Stimulated activated CD4-positive, alpha-beta T cell treated with anti-CD3 and anti-CD28 coated beads, Interleukin-1b, Interleukin-23, amount 100 ng/mL, for 48 hours (primary cell): Measurements from ENCODE around the gene CDH6.
"Not testable (repeated sequence)": the region's sequence is repeated elsewhere in the genome, so short reads cannot be mapped to it uniquely, and the experiment has no call there.

Experiments used
- DNase-seq: peaks from one replicate; pipeline ENCODE4 v3.0.0-alpha.2; 2020

Gene CDH6

GRCh38 chr5:31334061-31334860 lies 140.8 kb downstream of the CDH6 start:
- DNase-seq, result no peak

DNA sequence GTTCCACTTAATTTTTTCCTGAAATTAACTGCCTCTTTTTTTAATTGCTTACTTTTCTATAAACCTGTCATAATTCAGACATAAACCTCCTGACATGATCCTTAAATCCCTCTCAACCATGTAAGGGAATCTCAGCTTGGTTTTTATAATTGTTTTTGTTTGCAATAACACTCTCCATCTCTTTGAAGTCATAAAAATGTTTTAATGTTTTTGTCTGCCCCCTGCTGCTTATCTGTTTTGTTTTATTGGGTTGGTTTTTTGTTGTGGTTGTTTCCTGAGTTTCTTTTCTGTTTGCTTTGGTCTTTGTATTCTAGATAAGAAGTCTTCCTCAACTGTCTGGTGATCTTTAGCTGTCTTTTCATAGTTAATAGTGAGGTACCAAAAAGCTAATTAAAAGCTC lies 142.0 kb downstream of the CDH6 start:
- no peak for DNase-seq

GRCh38 chr5:31343946-31344345 lies 150.5 kb downstream of the CDH6 start:
- DNase-seq, result no peak

GRCh38 chr5:31346896-31347551 lies 153.5 kb downstream of the CDH6 start:
- no peak for DNase-seq

DNA sequence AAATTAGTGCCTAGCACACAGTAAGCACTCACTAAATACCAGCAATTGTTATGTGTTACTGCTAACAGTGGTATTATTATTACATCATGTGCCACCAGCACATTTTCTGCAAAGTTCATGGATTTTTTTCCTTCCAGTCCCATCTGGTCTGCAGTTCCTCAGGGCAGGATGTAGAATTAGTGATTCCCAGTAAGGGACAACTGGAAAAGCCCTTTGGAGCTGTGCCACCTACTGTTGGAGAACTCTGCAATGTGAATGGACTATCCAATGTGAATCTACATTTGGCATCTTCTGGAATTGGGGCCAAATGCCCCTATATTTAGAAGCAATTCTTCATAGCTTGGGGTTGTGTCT lies 154.0 kb downstream of the CDH6 start:
- DNase-seq, result no peak

- DNase-seq, result no peak
Observed at GRCh38 chr5:31350395-31350794, 156.9 kb downstream of the CDH6 start.

GRCh38 chr5:31355337-31355736 lies 161.9 kb downstream of the CDH6 start:
- DNase-seq, result no peak

GRCh38 chr5:31357038-31357437 lies 163.6 kb downstream of the CDH6 start:
- DNase-seq, result no peak

- DNase-seq, result no peak
Observed at GRCh38 chr5:31359839-31360238, 166.4 kb downstream of the CDH6 start.

DNA sequence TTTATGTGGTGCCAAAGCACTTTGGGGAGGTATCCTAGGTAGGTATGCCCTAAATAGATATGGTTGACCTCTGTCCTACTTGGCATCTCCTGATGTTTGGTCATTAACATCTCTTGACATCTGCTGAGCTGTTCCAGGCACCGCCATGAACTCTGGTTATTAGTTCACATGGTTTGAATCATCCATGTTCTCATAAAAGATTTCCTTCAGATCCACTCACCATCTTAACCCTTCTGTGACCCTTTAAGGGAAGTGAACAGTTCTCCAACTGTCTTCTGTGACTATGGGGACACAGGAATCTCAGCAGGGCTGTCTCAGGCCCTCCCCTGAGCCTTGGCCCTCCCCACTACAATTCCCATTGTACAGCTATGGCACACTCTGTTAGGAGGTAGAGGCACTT lies 167.7 kb downstream of the CDH6 start:
- no peak for DNase-seq

DNA sequence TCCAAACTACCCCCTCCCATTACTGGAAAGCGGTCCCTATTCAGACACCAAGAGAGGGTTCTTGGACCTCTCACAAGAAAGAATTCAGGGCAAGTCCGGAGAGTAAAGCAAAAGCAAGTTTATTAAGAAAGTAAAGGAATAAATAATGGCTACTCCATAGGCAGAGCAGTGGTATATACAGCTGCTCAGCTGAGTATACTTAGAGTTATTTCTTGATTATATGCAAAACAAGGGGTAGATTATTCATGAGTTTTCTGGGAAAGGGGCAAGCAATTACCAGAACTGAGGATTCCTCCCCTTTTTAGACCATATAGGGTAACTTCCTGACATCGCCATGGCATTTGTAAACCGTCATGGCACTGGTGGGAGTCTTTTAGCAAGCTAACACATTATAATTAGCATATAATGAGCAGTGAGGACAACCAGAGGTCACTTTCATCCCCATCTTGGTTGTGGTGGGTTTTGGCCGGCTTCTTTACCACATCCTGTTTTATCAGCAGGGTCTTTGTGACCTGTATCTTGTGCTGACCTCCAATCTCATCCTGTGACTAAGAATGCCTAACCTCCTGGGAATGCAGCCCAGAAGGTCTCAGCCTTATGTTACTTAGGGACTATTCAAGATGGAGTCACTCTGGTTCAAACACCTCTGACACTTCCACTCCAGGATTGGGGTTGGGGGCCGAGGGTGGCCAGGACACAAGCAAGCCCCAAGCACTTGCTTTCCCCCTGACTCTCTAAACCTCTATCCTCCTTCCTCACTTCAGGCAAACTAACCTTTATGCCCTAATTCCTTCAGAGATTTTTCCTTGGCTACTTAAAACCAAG lies 168.4 kb downstream of the CDH6 start:
- not testable (repeated sequence) for DNase-seq

GRCh38 chr5:31362529-31362900 lies 169.0 kb downstream of the CDH6 start:
- DNase-seq, result no peak

DNA sequence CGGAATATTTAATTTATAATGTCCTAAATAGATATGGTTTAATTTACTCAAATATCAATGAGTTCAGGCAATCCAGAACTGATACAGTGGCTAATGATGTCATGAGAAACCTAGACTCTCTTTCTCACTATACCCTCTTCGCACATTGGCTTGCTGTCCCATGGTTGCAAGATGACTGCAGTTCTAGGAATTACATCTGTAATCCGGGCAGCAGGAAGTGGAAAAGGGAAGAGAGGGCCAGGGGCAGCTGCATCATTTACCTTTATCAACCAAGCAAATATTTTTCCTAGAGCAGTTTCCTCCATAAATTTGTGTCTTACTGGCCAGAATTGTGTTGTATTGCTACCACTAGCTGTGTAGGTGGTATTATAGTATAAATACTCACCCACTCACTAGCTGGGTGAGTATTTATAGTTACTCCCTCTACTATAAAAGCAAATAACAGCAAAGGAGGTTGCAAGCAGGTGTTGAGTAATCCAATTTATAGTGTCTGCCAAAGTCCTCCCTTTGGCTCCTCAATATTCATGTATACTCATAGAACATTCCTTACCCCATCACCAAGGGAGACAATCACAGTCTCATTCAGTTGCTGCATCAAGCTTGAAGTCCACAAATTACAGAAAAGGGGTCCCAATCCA lies 169.6 kb downstream of the CDH6 start:
- no peak for DNase-seq

GRCh38 chr5:31364881-31365636 lies 171.6 kb downstream of the CDH6 start:
- no peak for DNase-seq

GRCh38 chr5:31365776-31366175 lies 172.3 kb downstream of the CDH6 start:
- DNase-seq, result no peak

- DNase-seq, result no peak
Observed at GRCh38 chr5:31366941-31367340, 173.5 kb downstream of the CDH6 start.

DNA sequence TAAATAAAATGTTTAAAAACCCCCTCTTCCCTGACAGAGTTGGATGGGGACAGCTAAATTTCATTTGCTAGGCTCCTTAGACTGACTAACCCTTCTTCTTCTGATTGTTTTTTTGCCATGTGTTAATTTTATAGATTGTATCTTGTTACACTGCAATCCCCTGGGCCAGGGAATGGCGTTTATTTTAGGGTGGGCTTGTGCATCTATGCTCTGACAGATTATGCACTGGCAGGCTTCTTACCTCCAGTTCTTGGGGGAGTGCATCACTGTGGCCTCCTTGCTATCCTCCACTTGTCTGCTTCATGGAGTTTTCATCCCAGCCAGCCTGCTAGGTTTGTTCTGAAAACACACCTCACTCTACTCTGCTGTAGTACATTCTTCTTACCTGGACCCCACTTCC lies 178.6 kb downstream of the CDH6 start:
- DNase-seq, result no peak

- no peak for DNase-seq
Observed at GRCh38 chr5:31375999-31376720, 182.7 kb downstream of the CDH6 start.

GRCh38 chr5:31377274-31377946 lies 183.9 kb downstream of the CDH6 start:
- no peak for DNase-seq

DNA sequence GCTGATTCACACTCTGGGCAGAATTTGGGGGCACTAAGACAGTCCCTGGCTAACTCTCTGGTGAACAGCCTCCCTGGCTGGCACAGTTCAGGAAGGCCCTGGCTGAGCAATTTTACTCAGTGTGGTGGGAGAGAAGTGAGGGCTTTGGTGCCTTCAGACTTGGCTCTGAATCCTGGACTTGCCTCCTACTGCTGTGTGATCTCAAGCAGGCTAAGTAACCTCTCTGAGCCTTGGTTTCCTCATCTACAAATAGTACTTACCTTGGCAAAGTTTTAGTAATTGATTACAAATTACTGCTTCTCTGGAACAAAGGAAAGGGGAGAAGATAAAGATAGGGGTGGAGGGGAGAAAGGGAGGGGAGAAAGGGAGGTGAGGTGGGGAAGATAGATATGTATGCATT lies 184.7 kb downstream of the CDH6 start:
- no peak for DNase-seq
